NCI-H2029 treated with DMSO at 0.1 percent for 48 hours (cell line): Measurements from ENCODE around the gene ERN1.
"Not testable (repeated sequence)": the region's sequence is repeated elsewhere in the genome, so short reads cannot be mapped to it uniquely, and the experiment has no call there.

Source experiments
- DNase-seq: peaks from one replicate; lab custom pipeline; 2025; lab: John Stamatoyannopoulos, UW

The ERN1 gene

DNA sequence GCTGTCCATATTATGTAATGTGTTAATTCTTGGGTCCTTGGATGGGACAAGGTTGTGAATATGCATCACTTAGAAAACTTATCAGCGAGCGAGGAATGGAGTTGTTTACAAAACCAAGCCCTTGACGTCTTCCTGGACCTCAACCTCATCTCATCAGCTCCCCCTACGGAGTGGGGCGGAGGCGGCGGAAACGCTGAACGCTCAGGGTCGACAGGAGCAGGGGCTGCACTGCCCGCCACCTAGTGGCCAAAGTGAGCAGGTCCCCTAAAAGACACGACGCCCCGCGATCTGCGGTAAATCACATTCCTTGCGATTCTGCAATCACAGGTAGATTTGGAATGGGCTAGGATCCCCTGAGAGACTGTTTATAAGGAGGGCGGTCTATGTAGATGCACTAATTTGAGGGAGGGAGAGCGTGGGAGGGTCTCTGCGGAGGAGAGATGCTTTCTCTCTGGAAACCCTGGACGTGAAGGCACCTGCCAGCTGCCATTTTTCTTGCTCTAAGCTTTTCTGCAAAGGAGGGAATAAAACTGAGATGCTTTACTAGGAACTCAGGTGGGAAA, 104.1 kb downstream of the ERN1 start:
- DNase-seq: peak; percentile 12

DNA sequence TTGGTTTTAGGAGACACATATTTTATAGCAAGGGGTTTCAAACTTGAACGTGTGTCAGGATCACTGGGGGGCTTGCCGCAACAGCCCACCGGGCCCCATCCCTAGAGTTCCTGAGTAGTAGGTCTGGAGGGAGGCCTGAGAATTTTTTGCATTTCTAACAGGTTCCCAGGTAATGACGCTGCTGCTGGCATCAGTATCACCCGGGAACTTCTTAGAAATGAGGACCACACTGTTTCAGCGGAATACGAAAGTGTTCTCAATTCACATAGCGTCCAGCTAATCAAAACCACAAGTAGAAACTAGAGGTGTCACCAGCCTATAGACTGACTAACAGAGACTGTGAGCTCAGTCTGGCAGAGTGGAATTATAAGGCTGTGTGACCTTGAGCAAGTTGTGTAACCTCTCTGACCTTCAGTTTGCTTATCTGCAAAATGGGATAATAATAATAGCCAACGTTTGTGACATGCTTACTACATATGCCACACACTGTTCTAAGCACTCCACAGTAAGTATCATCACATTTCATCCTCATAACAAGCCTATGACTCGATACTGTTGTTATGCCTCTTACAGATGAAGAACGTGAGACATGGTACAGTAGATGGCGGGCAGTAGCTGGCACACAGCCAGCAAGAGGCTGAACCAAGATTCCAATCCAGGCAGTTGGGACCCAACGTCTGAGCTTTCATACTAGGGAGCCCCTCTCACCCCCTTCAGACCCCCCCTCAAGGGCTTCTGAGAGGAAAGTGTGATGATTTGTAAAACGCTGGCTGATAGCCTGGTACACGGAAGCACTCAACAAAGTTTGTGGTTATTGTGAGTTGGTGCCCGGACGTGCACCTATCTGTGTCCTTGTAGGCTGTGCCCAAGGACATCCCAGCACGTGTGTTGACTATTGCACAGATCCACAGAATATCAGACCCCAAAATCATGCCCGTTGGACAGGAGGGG, 104.9 kb downstream of the ERN1 start:
- DNase-seq: no peak

DNA sequence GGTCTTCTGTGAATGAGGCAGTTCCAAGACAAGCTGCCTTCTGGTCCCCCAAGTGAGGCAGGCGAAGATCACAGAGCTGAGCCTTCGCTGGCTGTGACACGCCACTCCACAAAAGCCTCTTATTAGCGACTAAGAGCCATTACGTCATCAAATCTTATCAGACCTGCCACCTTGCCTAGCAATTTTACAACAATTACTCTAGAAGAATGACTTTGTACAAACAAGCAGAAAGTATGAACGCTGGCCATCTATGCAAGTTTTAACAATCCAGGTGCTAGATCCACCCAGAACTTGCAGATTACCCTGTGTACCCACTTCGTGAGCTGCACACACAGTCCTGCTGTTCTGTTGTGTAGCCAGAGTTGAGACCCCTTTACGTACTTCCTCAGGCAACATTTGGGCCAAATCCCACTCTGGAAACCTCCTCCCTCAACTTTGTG, 105.7 kb downstream of the ERN1 start:
- DNase-seq: no peak

DNA sequence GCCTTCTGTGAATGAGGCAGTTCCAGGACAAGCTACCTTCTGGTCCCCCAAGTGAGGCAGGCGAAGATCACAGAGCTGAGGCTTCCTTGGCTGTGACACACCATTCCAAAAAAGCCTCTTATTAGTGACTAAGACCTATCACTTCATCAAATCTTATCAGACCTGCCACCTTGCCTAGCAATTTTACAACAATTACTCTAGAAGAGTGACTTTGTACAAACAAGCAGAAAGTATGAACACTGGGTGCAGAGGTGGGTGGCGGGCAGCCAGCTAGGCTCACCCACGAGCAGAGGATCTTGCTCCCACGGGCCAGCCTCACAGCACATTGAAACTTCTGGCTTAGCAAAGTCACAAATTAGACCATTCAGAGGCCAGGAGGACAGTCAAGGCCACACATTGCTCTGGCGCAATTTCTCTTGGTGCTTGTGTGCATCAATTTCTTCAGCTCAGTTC, 107.3 kb downstream of the ERN1 start:
- no peak for DNase-seq

DNA sequence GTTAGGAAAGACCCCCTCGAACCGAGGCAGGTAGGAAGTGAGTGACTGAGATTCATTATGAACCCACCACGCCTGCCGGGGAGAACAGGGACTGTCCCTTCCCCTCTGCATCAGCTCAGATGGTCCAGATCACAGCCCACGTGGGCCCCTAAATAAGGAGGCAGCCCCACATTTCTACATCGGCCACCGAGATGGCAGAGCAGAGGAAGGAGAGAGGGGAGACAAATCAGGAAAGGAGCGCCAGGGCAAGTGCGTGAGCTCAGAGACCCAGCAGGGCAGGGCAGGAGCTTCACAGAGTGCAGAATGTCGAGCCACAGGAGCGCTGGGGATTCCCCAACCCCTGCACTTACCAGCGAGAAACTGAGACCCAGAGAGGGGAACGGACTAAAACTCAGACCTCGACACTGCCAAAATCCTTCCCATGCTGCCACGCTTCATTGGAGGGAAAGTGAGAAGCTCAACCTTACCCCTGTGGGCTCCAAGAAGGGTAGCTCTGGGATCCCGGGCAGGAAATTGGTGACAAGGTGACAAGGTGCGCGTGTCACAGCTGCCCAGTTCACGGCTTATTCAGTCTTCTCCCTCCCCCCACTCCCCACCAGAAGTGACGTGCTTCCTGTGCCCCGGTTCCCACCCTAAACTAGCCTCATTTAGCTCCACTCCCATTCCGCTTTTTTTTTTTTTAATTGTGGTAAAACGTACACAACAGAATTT, 109.7 kb downstream of the ERN1 start, which contains the start of gene ICAM2:
Gene ICAM2, minus strand, starts transcription at position 578 of the 711 bp plus-strand sequence. CDS start 13,942 bp downstream, outside the sequence.
- DNase-seq: no peak

DNA sequence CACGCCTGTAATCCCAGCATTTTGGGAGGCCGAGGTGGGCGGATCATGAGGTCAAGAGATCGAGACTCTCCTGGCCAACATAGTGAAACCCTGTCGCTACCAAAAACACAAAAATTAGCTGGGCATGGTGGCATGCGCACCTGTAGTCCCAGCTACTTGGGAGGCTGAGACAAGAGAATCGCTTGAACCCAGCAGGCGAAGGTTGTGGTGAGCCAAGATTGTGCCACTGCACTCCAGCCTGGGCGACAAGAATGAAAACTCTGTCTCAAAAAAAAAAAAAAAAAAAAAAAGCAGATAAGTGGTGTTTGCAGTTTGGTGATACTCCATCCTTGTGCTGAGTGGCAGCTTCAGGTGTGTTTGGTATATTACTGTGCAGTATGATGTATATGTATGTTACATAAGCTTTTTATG, 110.4 kb downstream of the ERN1 start:
- not testable (repeated sequence) for DNase-seq

DNA sequence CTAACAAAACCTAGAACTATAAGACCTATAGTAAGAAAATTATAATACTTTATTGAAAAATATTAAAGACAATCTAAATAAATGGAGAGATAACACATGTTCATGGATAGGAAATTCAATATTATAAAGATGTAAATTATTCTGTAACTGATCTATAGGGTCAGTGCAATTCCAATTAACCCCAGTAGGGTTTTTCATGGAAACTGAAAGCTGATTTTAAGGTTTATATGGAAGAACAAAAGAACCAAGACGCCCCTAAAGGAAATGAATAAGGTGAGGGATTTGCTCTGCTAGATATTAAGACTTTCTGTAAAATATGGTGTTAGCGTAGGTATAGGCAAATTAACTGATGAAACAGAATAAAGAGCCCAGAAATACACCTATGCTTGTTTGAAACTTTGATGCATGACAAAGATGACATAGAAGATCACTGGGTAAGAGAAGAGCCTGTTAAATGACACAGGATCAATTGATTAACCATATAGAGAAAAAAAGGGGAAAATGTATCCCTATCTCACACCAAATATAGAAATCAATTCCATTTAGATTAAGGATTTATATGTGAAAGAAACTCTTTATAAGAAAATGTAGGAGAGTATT, 112.5 kb downstream of the ERN1 start:
- DNase-seq: no peak

DNA sequence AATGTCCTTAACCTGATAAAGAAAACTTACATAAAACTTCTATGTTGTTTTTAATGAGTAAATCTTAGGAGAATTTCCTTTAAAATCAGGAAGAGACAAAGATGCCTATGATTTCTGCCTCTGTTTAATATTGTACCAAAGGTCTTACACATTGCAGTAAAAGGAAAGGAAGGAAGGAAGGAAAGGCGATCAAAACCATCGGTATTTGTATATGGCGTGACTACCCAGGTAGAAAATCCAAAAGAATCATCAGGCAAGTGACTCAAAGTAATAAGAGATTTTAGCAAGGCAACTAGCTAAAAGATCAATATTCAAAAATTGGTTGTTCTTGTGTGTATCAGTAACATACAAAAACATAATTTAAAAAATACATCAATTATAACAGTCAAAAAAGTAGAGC, 113.0 kb downstream of the ERN1 start:
- DNase-seq: no peak

DNA sequence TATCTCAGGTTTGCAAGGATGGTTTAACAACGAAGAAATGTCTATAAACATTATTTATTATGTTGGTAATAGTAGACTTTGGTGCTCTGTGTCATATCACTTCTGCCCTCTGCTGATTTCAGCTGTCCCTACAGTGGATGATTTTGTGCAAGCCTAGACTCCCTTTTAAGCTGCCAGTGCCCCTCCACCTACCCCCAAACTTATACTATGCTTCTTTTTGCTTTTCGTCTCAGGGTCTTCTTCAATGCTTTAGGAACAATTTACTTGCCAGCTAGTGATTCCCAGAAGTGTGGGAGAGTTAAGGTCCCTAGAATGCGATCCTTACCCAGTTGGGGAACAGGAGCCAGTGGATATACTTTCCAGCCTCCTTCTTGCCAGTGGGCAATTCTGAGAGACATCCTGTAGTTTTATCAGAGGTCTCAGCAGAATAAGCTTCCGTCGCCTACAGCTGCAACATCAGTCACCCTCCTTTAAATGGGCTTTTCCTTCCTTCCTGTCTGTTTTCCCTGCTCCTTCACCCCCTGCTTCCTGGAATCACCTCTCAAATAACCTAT, 113.6 kb downstream of the ERN1 start:
- DNase-seq: no peak

DNA sequence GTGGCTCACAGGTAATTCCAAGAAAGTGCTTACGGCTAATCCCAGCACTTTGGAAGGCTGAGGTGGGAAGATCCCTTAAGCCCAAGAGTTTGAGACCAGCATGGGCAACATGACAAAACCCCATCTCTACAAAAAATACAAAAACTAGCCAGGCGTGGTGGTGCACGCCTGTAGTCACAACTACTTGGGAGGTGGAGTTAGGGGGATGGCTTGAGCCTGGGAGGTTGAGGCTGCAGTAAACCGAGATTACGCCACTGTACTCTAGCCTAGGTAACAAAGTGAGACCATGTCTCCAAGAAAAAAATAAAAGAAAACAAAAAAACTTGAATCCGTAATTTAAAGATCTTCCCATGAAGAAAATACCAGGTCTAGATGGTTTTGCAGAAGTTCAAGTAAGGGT, 114.5 kb downstream of the ERN1 start:
- DNase-seq: no peak

DNA sequence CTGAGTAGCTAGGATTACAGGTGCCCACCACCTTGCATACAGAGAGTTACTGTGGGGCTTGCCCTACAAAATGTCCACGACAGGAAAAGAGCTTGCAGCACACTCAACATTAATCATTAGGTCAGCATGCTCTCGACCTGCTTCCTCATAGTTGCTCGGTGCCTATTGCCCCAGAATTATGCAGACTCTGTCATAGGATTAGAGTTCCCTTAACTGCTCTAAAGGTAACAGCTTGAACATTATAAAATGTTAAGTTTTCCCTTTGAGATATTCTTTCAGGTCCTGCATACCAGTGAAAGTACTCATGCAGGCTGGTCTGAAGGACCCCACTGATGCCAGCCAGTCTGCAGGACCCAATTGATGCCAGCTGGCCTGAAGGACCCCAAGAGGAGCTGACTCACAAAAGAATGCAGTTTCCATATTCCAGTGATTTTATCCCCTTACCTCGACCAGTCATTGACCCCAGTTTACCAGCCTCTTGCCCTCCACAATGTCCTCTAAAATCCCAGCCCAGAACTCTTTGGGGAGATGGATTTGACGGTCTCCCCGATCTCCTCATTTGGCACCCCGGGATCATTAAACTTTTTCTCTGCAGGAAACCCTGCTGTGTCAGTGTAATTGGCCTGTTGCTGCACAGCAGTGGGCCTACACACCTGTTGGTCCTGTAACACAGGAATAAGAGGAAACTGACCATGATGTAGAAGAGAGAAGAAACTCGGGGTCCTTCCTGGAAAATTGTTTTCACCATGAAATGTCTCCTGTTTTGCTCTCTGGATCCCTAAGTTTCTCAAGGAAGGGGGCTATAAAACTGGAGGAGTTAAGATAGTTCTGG, 120.2 kb downstream of the ERN1 start:
- DNase-seq: no peak

DNA sequence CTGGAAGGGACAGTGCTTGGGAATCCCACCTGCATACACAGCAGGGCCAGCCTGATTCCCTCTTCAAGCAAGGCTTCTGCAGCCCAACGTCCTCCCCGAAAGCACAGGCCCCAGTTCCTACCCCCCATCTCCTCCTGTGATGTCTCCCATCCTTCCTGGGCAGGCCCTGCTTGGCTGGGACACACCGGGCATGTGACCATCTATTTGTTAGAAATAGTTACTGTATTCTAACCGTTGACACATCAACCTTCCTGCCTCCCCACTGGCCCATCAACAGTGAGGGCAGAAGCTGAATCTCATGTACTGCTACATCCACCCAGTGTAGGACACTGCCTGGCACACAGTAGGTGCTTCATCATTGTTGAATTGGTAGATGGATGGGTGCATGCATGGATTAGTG, 121.1 kb downstream of the ERN1 start:
- DNase-seq: no peak

DNA sequence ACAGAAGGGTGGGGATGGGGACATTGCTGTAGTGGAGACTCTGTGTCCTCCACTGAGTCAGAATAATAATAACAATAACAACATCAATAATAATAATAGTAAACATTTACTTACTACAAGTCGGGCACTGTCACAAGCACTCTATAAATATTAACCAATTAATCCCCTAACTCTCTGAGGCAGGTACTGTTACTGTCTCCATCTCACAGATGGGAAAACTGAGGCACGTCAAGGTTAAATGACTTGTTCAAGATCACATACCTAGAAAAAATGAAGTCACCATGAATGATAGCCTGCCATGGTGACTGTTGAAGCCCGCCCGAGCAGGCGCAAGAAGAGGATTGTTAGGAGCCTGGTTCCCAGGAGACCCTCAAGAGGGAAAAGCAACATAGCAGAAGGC, 121.6 kb downstream of the ERN1 start:
- no peak for DNase-seq

DNA sequence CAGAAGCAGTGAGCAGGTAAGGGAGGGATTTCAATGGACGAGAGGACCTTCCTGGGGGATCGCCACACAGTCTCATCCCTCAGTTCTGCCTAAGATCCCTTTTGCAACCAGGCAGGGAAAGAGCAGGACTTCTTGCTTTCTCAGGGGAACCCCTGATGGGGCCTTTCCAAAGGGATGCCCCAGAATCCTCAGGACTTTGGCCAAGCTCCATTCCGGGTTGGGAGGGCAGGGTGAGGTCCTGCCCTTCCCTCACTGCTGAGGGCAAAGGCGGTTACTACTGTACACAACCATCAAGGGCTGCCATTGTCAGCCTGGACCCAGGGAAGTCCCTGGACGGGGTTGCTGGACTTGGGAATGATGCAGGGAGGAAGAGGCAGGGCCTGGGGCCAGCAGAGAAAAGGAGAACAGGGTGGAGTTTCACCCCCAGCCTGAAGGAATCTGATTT, 122.1 kb downstream of the ERN1 start:
- DNase-seq: no peak

DNA sequence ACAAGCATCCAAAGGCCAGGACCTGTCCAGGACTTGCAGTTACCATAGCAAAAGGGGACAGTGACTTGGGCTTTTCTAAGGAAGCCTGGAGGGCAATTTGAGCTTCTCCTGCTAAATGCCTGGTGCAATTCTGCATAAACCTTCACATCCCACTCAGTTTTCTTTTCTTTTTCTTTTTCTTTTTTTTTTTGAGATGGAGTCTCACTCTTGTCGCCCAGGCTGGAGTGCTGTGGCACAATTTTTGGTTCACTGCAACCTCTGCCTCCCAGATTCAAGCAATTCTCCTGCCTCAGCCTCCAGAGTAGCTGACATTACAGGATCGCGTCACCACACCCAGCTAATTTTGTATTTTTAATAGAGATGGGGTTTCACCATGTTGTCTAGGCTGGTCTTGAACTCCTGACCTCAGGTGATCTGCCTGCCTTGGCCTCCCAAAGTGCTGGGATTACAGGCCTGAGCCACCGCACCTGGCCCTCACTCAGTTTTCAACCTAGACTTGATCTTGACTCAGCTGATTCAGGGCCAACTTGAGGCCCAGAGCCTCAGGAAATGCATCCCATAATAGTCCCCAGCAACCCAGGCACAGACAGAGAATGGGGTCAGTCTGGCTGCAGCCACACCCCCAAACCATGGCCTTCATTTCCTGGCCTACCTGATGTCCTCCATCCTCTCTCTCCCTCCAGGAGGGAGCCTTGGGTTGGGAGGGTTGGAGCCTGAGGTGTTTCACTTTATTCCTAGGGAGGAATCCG, 122.7 kb downstream of the ERN1 start:
- not testable (repeated sequence) for DNase-seq

DNA sequence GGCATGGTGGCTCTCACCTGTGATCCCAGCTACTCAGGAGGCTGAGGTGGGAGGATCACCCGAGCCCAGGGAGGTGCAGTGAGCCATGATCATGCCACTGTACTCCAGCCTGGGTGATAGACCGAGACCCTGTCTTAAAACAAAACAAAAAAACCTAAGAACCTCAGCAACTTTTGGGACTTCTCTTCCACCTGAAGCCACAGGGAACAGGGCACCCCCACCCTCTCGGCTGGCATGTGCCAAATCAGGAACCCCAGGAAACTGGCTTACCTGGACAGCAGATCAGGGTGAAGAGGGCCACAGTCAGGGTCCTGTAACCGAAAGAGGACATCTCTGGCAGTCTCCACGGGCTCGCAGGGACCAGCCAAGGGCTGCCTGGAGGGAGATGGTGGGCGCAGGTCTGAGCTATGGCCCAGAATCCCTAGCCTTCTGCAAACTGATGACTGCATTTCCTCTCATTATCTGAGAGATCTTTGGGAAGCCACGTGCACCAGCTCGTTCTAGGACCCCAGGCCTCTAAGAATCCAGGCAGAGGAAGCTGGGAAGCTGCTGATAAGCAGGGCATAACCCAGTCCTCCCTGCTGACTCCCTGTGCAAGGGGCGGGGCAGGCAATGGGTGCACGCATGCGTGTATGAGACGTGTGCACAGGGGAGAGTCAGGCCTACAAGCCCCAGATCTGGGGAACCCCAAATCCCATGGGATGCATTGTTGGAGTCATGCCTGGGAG, 123.4 kb downstream of the ERN1 start:
- DNase-seq: no peak

DNA sequence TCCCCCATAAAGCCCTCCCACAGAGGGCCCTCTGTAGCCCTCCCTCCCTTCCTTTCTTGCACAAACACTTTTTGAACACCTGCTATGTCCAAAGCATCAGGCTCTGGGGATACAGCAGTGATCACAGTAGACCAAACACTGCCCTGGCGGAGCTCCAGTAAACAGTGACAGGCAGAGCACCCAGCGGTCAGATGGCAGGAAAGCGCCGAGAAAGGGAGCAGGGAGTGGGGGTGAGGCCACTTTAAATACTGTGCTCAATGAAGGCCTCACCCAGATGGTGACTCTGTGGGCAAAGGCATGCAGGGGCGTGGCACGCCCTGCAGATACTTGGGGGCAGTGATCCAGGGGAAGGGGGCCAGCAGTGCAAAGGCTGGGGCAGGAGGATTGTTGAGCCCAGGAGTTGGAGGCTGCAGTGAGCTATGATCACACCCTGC, 124.2 kb downstream of the ERN1 start:
- peak; percentile 48 for DNase-seq

DNA sequence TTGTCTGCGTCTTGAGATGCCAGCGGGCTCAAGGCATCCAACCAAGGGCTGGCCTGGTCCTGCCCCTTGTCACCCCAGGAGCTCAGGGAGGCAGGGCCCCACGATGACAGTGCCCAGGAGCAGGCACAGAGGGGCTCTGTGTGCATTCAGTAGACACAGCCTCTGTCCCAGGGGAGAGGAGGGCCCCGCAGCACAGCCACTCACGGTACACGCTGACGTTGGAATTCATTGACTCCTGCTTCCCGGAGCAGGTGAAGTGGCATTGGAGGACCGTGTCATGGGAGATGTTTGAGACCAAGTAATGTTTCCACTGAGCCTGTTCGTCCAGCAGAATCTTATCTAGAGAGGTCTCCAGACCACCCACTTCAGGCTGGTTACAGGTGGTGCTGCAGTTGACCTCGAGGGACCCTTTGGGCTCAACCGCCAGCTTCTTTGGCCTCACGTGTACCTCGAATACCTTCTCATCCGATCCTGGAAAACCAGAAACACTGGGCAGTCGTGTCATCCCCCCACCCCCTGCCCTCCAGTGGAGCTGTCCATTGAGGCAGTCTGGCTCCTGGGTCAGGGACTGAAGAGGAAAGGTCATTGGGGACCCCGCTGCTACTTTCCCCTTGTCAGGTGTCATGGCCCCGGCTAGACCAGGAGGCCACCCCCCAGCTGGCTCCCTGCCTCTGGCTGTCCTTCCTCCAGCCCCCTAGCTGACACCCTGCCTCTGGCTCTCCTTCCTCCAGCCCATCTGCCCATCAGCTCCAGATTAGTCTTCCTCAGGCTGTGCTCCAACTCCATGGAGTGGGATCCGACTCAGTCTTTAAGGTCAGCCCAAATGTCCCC, 124.8 kb downstream of the ERN1 start:
- DNase-seq: no peak
